Common myeloid progenitor, CD34-positive (primary cell): Measurements from ENCODE around the gene HMGXB3.

Experiments used
- CTCF ChIA-PET: fragments of 350-600 bp; sonication (Branson Sonifier 250); formaldehyde crosslinking; loops from one replicate; lab custom pipeline; 2021; ENCODE audit warnings: antibody characterized with exemption; lab: Charles Lee
- POLR2A ChIA-PET: fragments of 350-600 bp; sonication (Branson Sonifier 250); formaldehyde crosslinking; loops from one replicate; lab custom pipeline; 2021; ENCODE audit warnings: antibody characterized with exemption; lab: Charles Lee
- DNase-seq, 3 donors: peaks; one replicate each; pipeline versions ENCODE4 v3.0.0 to v3.0.0-alpha.2; 2013
- H3K27ac ChIP-seq, 2 experiments: 1 replicate in 1 of 2; 2 replicates in 1 of 2; pipeline ENCODE4 v1.7.0; 2013; ENCODE audit warnings: inconsistent platforms in 2 of 2, low read length in 2 of 2, mild to moderate bottlenecking in 2 of 2, low read depth in 1 of 2, moderate library complexity in 1 of 2; ENCODE audit not compliant: severe bottlenecking in 2 of 2, insufficient read depth in 1 of 2, poor library complexity in 1 of 2
- H3K27me3 ChIP-seq, 5 experiments: replicated peaks in 2 of 5; 1 replicate in 3 of 5; 2 replicates in 2 of 5; pipeline versions ENCODE4 v1.6.1 to v1.7.0; 2013; ENCODE audit warnings: low read length in 4 of 5, mild to moderate bottlenecking in 2 of 5, moderate library complexity in 2 of 5, inconsistent platforms in 1 of 5; ENCODE audit not compliant: insufficient read depth in 5 of 5, control insufficient read depth in 4 of 5
- H3K36me3 ChIP-seq, 4 experiments: 1 replicate in 2 of 4; 2 replicates in 2 of 4; pipeline versions ENCODE4 v1.6.1 to v1.7.0; 2013; ENCODE audit warnings: low read length in 3 of 4, control low read depth in 1 of 4, mild to moderate bottlenecking in 1 of 4; ENCODE audit not compliant: control insufficient read depth in 4 of 4, insufficient read depth in 4 of 4
- H3K4me1 ChIP-seq, 4 experiments: 1 replicate in 3 of 4; 2 replicates in 1 of 4; pipeline versions ENCODE4 v1.6.1 to v1.7.1; 2013; ENCODE audit warnings: low read length in 3 of 4, mild to moderate bottlenecking in 3 of 4, control low read depth in 1 of 4, inconsistent platforms in 1 of 4, moderate library complexity in 1 of 4; ENCODE audit not compliant: control insufficient read depth in 4 of 4, insufficient read depth in 4 of 4; ENCODE audit errors: control extremely low read depth in 1 of 4
- H3K4me3 ChIP-seq, 7 experiments: 1 replicate in 4 of 7; 2 replicates in 3 of 7; pipeline versions ENCODE4 v1.5.1 to v1.7.0; 2013; ENCODE audit warnings: mild to moderate bottlenecking in 7 of 7, low read length in 6 of 7, moderate library complexity in 6 of 7, inconsistent platforms in 2 of 7, low read depth in 2 of 7, control low read depth in 1 of 7; ENCODE audit not compliant: insufficient read depth in 4 of 7, control insufficient read depth in 1 of 7; ENCODE audit errors: extremely low read depth in 1 of 7
- H3K9me3 ChIP-seq, 5 experiments: 1 replicate in 4 of 5; 2 replicates in 1 of 5; pipeline versions ENCODE4 v1.6.1 to v1.7.1; 2013; ENCODE audit warnings: low read length in 4 of 5, mild to moderate bottlenecking in 2 of 5, inconsistent platforms in 1 of 5, low read depth in 1 of 5, moderate library complexity in 1 of 5; ENCODE audit not compliant: control insufficient read depth in 4 of 5, insufficient read depth in 2 of 5; ENCODE audit errors: control extremely low read depth in 1 of 5
- WGBS: methylation state at CpG from one replicate; pipeline ENCODE4 v1.1.5; 2013; ENCODE audit not compliant: insufficient coverage; 5-methylcytosine and 5-hydroxymethylcytosine counted together

HMGXB3 gene

DNA sequence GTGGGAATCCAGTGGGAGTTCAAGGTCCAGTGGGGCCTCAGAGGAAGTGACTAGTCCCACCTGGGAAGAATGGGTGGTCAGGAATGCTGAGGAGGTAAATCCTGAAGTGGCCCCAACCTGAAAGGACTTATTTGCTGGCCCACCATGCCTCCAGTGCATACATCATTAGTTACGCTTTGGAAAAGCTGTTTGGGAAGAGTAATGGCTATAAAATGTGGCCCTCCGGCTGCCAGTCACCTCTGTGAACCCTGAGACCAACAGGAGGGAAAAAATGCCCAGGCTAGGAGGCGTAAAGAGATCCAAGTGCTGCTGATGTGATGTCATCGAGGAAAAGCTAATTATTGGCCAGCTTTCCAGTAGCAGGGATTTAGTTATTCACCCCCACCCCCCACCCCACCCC lies 42.7 kb upstream of the HMGXB3 start:
- H3K27ac ChIP-seq = no peak overlapping the region
- 100% methylated on average over 2 of the region's 4 CpGs for WGBS
- H3K9me3 ChIP-seq = no peaks in the 10 kb centered on the region
- H3K4me1 ChIP-seq = peaks cover 0 to 23% (median 22%) of the 10 kb centered on the region in 4 experiments
- peaks cover 0 to 3% (median 0%) of the 10 kb centered on the region in 4 experiments for H3K36me3 ChIP-seq
- DNase-seq = no peak
- ChIA-PET POLR2A (no interaction called here), CTCF (interaction anchor here (1.3 to 16.1 kb wide), 7 partner anchors 7 to 121 kb away, joined by 3 to 305 read pairs (median 7); no protein-coding TSS in a partner anchor)
- H3K27me3 ChIP-seq = no peaks in the 10 kb centered on the region
- no peak overlapping the region for H3K4me3 ChIP-seq

- no peaks in the 10 kb centered on the region for H3K27me3 ChIP-seq
- H3K27ac ChIP-seq = peak overlapping the region; percentile 33 to 83
- peaks cover 0 to 23% (median 22%) of the 10 kb centered on the region in 4 experiments for H3K4me1 ChIP-seq
- peaks cover 0 to 3% (median under 1%) of the 10 kb centered on the region in 4 experiments for H3K36me3 ChIP-seq
- POLR2A ChIA-PET = interaction anchor here (1.2 kb wide), 1 partner anchor 41 kb away, joined by 3 read pairs; the partner anchor contains the start of genes HMGXB3 and TIGD6
- peak; percentile 62 to 64 (median 64) for DNase-seq
- WGBS = 55% methylated on average over 6 of the region's 14 CpGs
- peak overlapping the region; percentile 48 to 86 (median 78) for H3K4me3 ChIP-seq
- CTCF ChIA-PET = interaction anchor here (0.8 to 16.1 kb wide), 19 partner anchors 10 to 122 kb away, joined by 3 to 305 read pairs (median 4); no protein-coding TSS in a partner anchor
- no peaks in the 10 kb centered on the region for H3K9me3 ChIP-seq
Measured at GRCh38 chr5:149959406-149960236, 40.9 kb upstream of the HMGXB3 start.

GRCh38 chr5:149960272-149961185 lies 40.0 kb upstream of the HMGXB3 start, which contains the start of gene SLC26A2:
TSS of gene SLC26A2 (plus strand) at chr5:149960758. CDS start at chr5:149977653, 16,895 bp downstream.
- H3K27me3 ChIP-seq = no peaks in the 10 kb centered on the region
- WGBS = 0% methylated on average over 76 of the region's 84 CpGs
- CTCF ChIA-PET = interaction anchor here (1.0 to 16.1 kb wide), 6 partner anchors 24 to 123 kb away, joined by 3 to 305 read pairs (median 4); no protein-coding TSS in a partner anchor

GRCh38 chr5:149961186-149961685 lies 39.3 kb upstream of the HMGXB3 start:
- Histone ChIP-seq H3K4me1 (peaks cover 0 to 23% (median 22%) of the 10 kb centered on the region in 4 experiments), H3K9me3 (no peaks in the 10 kb centered on the region), H3K36me3 (peaks cover 0 to 3% (median under 1%) of the 10 kb centered on the region in 4 experiments), H3K27me3 (no peaks in the 10 kb centered on the region), H3K4me3 (peak overlapping the region; percentile 48 to 86 (median 78)), H3K27ac (no peak overlapping the region)
- DNase-seq = no peak
- ChIA-PET POLR2A (no interaction called here), CTCF (interaction anchor here (0.8 to 16.1 kb wide), 18 partner anchors 10 to 322 kb away, joined by 3 to 305 read pairs (median 5); partner anchors contain the start of genes HMGXB3 and TIGD6)
- WGBS = 8% methylated on average over 16 of the region's 23 CpGs

More at GRCh38 chr5:149960272-149961185, 40.0 kb upstream of the HMGXB3 start, which contains the start of gene SLC26A2:
- Histone ChIP-seq H3K4me3 (peak within 1 kb of the TSS; percentile 48 to 86 (median 78)), H3K36me3 (peaks cover 0 to 3% (median under 1%) of the 10 kb centered on the region in 4 experiments), H3K4me1 (peaks cover 0 to 23% (median 22%) of the 10 kb centered on the region in 4 experiments), H3K27ac (peak within 1 kb of the TSS; percentile 33 to 83), H3K9me3 (no peaks in the 10 kb centered on the region)
- peak; percentile 95 to 96 (median 96) for DNase-seq
- POLR2A ChIA-PET = interaction anchor here (1.2 kb wide), 1 partner anchor 40 kb away, joined by 3 read pairs; the partner anchor contains the start of genes HMGXB3 and TIGD6

DNA sequence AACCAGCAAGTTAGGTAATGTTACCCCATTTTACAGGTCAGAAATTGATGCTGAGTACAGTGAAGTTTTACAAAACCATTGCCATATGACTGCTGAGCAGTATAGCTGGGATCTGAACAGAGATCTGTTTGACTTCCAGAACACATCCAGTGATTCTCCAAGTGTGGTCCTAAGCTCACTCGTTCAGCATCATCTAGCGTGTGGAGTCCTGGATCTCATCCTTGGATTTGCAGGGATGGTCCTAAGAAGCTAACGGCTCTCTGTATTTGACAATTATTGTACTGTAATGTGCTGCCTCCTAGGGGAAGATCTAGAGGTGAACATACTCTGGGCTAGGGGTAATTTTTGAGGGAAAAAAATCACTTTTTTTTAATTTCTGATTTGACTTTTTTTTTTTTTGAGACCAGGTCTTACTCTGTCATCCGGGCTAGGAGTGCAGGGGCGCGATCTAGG lies 38.6 kb upstream of the HMGXB3 start:
- H3K36me3 ChIP-seq = peaks cover 0 to 3% (median under 1%) of the 10 kb centered on the region in 4 experiments
- H3K27me3 ChIP-seq = no peaks in the 10 kb centered on the region
- DNase-seq = peak; percentile 39 to 55 (median 53)
- CTCF ChIA-PET = interaction anchor here (0.7 to 16.1 kb wide), 27 partner anchors 9 to 329 kb away, joined by 3 to 305 read pairs (median 4); partner anchors contain the start of genes HMGXB3 and TIGD6
- H3K27ac ChIP-seq = no peak overlapping the region
- POLR2A ChIA-PET = interaction anchor here (0.6 kb wide), 1 partner anchor 49 kb away, joined by 5 read pairs; no protein-coding TSS in a partner anchor
- H3K4me3 ChIP-seq = no peak overlapping the region
- peaks cover 0 to 23% (median 22%) of the 10 kb centered on the region in 4 experiments for H3K4me1 ChIP-seq
- 74% methylated on average over 4 of the region's 6 CpGs for WGBS
- no peaks in the 10 kb centered on the region for H3K9me3 ChIP-seq
